ENCODE data around the gene LRAT.
A peak's percentile ranks its signal among the peaks of the same experiment; 100 is the strongest.

LRAT gene

DNA sequence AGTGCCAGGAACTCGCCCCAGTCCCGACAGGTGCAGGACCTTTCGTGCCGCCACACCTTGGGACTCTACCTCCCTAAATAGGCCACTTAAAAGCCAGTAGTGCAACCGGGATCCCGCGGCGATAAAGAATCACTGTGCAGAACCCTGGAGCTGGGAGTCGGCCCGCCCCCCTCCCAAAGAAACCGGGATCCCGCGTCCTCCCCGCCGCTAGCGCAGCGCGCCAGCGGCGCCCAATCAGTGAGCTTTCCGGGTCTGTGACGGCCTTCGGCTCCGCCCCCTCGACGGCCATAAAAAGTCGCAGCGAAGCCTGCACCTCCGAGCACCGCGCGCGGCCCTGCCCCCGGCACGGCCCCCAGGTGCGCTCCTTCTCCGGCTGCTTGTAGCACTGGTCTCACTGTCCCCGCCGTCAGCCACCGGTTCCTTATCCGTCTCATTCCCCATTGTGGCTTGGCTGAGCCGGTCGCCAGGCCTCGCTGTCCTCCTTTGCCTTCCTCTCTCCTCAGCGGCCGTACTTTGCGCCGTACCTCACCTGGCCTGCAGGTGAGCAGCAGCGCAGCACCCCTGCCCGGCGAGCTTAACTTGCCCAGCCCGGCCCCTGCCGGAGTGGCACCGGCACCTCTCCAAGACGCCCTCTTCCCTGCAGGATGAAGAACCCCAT, at the start of gene LRAT:
Gene LRAT (plus strand): TSS at position 318 of the 658 bp plus-strand sequence. CDS start 327 bp downstream, at position 645.
- peak; percentile 8 for DNase-seq (ENCODE audit: low read depth)
- TF ChIP-seq, protein P1, sequence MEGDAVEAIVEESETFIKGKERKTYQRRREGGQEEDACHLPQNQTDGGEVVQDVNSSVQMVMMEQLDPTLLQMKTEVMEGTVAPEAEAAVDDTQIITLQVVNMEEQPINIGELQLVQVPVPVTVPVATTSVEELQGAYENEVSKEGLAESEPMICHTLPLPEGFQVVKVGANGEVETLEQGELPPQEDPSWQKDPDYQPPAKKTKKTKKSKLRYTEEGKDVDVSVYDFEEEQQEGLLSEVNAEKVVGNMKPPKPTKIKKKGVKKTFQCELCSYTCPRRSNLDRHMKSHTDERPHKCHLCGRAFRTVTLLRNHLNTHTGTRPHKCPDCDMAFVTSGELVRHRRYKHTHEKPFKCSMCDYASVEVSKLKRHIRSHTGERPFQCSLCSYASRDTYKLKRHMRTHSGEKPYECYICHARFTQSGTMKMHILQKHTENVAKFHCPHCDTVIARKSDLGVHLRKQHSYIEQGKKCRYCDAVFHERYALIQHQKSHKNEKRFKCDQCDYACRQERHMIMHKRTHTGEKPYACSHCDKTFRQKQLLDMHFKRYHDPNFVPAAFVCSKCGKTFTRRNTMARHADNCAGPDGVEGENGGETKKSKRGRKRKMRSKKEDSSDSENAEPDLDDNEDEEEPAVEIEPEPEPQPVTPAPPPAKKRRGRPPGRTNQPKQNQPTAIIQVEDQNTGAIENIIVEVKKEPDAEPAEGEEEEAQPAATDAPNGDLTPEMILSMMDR (conservative IDR thresholded peaks at IDR 0.05; ENCODE audit: control insufficient read depth, insufficient read depth, low read depth, low read length) = no peak

DNA sequence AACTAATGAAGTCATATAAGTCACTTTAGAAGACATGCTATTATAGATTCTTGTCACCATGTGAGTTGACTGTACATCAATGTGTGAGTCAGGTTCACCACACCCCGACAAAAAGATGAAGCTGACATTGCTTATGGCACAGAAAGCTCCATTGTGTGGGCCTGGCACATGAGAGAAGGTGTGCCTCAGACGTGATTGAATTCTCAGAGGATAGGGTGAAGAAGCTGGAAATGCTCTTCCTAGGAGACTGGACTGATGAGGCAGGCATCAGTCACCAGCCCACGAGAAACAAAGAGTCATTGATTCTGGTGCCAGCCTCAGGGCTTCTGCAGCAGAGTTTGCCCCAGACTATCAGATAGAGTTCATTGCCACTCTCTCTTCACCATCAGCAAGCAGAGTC, 35.9 kb upstream of the LRAT start:
- TF ChIP-seq, protein P1 (conservative IDR thresholded peaks at IDR 0.05; ENCODE audit: control insufficient read depth, insufficient read depth, low read depth, low read length) = no peak
- H3K4me3 ChIP-seq (ENCODE audit: control insufficient read depth, low read depth, low read length) = no peak overlapping the region
- no peak for DNase-seq (ENCODE audit: low read depth)

More for the DNA sequence above, at the start of gene LRAT:
- peak within 1 kb of the TSS; percentile 39 for H3K4me3 ChIP-seq (ENCODE audit: control insufficient read depth, low read depth, low read length)

DNA sequence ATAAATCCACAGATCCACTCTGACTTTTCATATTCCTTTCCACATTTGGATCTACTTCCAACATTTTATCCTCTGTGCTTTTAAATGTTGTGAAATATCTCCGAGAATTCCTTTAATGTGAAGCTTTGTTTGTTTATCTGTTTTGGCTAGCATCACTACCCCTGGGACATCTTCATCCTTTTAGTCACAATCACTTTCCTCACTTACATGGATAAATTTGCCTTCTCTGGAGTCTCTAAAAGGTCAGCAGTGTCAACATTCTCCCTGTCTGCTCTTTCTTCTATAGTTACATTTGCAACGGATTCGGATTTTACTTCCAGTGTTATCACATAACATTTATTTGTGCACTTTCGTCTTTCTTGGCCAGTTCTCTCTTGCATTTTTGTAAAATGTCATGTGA, 34.2 kb upstream of the LRAT start:
- TF ChIP-seq, protein P1 (conservative IDR thresholded peaks at IDR 0.05; ENCODE audit: control insufficient read depth, insufficient read depth, low read depth, low read length) = no peak
- DNase-seq (ENCODE audit: low read depth) = peak; percentile 34
- no peak overlapping the region for H3K4me3 ChIP-seq (ENCODE audit: control insufficient read depth, low read depth, low read length)

DNA sequence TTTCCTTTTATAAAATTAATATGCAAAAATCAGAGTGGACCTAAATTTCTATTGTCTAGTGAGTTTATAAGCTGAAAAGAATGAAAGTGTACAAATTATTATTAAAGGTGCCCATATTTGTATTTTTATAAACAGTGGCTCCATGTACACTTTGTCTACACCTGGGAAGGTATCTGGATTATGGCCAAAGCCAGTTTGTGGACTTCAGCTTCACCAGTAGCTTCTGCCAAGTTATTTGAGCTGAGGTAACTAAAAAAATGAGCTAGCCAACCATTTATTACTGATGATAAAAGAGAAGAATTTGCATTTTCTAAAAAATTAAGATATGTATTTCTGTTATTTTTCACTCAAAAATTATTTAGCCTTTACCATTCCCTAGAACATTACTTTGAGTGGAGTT, 32.3 kb upstream of the LRAT start:
- TF ChIP-seq, protein P1 (conservative IDR thresholded peaks at IDR 0.05; ENCODE audit: control insufficient read depth, insufficient read depth, low read depth, low read length) = no peak
- no peak for DNase-seq (ENCODE audit: low read depth)
- no peak overlapping the region for H3K4me3 ChIP-seq (ENCODE audit: control insufficient read depth, low read depth, low read length)

DNA sequence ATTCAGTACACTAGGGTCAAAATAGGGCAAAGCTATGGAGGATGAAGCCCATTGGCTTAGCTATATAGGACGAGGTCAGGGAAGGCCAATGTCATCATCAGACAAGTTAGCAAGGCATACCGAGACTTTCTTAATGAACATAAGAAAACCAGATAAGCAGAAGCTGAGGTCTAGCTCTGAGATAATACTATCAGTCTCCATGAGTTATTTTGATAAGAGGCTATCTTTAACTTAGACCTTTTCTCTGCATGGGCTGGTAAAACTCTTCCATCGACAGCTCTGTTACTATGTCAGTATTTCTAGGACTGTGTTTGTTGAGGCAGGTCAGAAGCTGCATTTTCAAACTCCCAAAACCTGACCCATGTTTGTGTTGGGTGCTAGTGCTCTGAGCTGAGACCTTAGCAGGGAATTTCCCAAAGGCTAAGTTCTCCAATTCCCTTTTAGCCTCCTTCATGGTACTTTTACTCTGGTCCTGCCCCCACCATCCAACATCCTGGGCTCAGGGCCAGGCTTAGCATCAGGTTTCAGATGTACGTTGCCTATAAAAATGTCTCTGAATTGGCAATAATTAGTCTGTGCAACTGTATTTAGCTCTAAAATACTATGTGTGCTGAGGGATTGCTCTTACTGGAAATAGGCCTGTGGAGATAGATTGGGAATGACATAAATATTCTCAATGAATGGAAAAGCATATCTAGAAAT, 29.3 kb upstream of the LRAT start:
- DNase-seq (ENCODE audit: low read depth) = peak; percentile 14
- TF ChIP-seq, protein P1 (conservative IDR thresholded peaks at IDR 0.05; ENCODE audit: control insufficient read depth, insufficient read depth, low read depth, low read length) = no peak
- no peak overlapping the region for H3K4me3 ChIP-seq (ENCODE audit: control insufficient read depth, low read depth, low read length)

DNA sequence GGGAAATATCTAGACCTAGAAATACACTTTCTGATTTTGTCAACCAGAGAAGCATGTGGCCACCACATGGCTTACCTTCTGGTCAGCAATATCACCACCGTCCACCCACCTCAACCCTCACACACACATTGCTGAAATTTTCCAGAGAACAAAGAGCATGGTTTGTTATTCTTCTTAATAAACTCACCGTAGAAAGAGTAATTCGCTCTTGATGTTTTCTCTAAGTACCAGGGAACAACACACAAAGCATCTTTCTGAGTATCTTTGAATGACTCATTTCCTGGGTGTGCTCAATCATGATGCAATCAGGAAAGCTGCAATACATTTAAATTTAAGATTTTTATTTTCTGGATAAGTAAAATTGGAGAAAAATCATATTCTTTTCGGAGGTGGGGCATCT, 24.7 kb upstream of the LRAT start:
- H3K4me3 ChIP-seq (ENCODE audit: control insufficient read depth, low read depth, low read length) = no peak overlapping the region
- DNase-seq (ENCODE audit: low read depth) = peak; percentile 73
- TF ChIP-seq, protein P1 (conservative IDR thresholded peaks at IDR 0.05; ENCODE audit: control insufficient read depth, insufficient read depth, low read depth, low read length) = no peak

Data from fibroblast of mammary gland (primary cell).